GM18868 (cell line): ENCODE measurements around the gene LRRFIP1.
"Not testable (repeated sequence)": the region's sequence is repeated elsewhere in the genome, so short reads cannot be mapped to it uniquely, and the experiment has no call there.

Source experiments
- ATAC-seq: cut with Tn5 transposase; IDR thresholded peaks from one replicate; pipeline ENCODE4 v1.9.1; 2021; ENCODE audit warnings: mild to moderate bottlenecking, moderate library complexity; ENCODE audit not compliant: unreplicated experiment

Gene LRRFIP1

DNA sequence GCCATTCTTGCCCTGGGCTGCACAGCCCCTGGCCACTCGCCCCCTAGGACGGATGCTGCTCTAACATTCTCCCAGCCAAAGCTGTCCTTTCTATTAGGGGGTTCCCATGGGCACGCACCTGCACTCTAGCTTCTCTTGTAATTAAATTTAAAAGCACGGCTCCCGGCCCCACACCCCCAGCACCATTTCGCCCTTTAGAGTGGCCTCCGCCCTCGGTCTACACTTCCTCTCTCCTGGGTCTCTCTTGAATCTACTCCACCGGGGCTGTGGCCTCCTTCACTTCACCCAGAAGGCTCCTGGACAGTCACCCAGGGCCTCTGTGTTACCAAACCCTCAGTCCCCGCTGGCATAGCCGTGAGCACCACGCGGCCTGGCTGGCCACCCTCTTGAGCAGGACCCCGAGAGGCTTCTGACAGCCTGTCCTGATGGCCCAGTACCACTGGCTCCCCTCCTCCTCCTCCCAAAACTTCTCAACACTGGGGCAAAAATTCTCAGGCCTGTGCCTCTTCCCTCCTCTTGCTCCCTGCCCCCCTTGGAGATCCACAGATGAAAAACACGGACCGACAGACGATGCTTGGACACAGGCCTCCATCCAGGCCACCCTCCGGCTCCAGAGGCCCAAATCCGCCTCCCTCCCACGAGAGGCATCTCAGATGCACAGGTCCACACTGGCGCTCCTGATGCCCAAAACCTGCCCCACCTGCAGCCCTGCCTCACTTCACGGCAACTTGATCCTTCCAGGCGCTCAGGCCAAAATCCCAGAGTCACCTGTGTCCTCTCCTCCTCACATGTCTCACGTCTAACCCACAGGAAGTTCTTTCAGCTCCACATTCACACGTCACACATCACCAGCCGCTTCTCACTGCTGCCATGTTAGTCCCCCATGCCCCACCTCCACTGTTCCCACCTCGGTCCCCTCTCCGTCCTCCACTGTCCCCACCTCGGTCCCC is 29.9 kb upstream of the LRRFIP1 start:
- no peak for ATAC-seq

DNA sequence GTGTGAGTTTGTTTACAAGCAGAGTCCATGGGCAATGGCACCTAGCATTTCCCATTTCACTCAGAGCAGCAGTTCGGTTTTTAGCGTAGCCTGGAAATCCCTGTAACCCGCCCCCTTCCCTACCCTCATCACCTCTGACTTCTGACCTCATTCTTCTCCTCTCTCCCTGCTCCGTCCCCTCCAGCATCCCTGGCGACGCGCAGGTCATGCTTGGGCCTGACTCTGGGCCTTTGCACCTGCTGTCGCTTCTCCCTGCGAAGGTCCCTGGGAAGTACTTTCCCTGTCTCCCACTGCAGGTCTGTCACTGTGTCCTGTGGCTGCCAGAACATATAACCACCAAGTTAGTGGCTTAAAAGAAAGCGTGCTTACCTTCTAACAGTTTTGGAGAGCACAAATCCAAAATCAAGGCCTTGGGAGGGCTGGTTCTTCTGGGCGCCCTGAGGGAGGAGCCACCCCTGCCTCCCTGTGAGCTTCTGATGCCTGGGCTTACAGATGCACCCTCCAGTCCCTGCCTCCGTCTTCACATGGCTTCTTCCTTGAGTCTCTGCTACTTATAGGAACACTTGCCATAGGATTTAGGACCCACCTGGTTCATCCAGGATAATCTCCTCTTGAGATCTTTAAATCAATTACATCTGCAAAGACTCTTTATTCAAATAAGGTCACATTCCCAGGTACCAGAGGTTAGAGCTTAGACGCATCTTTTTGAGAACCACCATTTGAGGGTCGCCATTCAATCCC is 28.7 kb upstream of the LRRFIP1 start:
- no peak for ATAC-seq

- no peak for ATAC-seq
Measured at GRCh38 chr2:237599465-237600110, 27.8 kb upstream of the LRRFIP1 start.

DNA sequence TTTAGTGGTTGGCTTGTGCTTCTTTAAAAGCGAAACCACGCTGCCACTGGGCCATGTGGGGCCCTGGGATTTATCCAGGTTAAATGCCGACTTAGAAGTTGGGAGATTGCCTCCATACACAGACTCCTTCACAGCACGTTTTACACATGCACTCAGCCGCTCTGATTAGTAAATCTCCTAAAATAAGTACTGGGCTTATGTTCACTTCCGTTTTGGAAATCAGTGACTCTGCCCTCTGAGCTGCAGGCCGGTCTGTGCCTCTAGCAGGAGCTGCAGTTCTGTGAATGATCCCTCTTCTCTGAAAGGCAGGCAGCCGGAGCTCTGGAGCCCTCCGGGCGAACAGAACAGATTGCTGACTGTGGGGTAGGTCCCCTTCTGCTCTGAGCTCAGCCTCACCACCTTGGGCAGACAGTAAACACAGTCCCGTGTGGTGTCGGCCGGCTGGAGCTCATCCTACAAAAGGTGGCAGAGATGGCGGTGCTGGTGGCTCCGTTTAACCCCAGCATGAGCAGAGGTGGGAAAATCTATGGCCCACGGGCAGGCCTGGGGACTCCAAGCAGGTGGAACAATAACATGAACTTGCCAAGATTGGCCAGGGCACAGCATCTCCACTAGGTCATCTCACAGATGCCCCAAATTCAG is 27.1 kb upstream of the LRRFIP1 start:
- ATAC-seq: no peak

DNA sequence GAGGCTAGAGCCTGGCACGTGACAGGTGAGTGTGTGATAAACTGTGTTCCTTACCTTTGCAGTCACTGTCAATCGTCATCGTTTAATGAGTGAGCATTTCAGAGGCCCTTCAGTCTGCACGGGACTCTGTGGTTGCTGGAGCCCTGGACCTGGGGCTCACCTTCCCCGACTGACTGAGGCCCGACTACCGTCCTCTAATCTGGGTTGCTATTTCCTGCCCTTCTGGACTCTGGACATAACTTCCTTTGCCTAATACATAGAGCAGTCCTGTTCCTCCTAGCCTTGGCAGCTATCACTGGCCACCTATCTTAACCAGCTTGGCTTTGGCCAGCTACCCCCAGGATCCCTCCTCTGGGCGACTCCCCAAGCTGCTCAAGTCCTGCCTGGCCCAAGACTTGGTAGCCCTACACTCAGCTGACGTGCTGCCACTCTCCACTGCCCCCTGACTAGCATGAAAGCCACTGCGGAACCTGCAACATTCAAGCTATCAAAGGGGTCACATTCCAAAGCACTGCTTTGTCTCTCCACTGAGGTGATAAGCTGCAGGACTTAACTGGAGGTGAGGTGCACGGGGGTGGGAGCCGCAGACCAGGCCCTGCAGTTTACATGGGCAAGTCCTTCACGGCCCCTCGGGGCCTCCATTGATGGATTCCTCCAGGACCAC is 25.8 kb upstream of the LRRFIP1 start:
- no peak for ATAC-seq

GRCh38 chr2:237602409-237602808 is 25.0 kb upstream of the LRRFIP1 start:
- no peak for ATAC-seq

- ATAC-seq: no peak
Measured at GRCh38 chr2:237603049-237603717, 24.2 kb upstream of the LRRFIP1 start.

DNA sequence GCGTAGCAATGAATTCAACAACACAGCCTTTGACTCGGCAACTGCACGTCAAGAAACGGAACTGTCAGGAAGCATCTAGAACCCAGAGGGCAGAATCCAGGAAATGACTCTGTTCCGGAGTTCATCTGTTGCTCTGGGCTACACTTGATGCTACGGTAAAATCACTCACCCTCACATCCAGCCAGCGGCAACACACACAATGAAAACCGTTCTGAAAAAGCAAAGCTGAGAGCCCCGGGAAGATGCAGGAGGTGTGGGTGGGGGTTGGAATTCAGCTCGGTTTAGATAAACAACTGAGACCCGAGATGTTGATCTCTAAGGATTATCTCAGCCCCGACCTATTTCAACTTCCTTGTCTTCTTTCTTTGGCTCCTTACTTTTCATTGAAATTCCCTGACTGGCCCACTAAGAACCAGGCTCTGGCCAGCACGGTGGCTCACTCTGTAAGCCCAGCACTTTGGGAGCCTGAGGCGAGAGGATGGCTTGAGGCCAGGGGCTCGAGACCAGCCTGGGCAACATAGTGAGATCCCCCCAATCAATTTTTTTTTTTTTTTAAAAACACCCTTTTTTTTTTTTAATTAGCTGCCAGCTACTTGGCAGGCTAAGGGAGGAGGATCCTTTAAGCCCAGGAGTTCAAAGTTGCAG is 23.5 kb upstream of the LRRFIP1 start:
- peak; percentile 57 for ATAC-seq

DNA sequence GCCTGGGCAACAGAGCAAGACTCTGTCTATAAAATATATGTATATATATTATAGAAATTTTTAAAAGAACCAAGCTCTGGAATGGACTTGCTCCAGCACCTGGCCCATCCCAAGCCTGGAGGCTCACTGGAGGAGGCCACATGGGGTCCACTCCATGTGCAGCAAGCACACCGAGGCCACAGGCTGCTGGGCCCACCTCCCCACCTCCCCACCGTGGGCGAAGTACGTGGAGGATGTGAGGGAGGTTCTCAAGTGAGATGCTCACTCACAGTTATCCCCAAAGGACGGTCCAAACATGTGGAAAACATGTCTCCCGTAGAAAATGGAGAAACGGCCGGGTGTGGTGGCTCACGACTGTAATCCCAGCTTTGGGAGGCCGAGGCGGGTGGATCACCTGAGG is 23.0 kb upstream of the LRRFIP1 start:
- no peak for ATAC-seq

DNA sequence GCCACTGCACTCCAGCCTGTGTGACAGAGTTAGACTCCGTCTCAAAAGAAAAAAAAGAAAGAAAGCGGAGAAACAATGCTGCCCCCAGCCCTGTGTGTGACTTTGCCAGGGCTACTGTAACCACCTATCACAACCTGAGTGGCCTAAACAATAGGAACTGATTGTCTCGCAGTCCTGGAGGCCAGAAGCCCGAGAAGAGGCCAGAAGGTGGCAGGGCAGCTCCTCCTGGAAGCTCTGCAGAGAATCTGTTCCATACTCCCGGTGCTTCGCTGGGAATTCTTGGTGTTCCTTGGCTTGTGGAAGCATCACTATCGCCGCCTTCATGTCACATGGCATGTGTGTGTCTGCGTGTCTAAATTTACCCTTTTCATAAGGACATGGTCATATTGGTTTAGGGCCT is 22.4 kb upstream of the LRRFIP1 start:
- ATAC-seq: no peak

- not testable (repeated sequence) for ATAC-seq
Measured at GRCh38 chr2:237606522-237606921, 20.9 kb upstream of the LRRFIP1 start.

- peak; percentile 50 for ATAC-seq
Measured at GRCh38 chr2:237612527-237613357, 14.6 kb upstream of the LRRFIP1 start.

DNA sequence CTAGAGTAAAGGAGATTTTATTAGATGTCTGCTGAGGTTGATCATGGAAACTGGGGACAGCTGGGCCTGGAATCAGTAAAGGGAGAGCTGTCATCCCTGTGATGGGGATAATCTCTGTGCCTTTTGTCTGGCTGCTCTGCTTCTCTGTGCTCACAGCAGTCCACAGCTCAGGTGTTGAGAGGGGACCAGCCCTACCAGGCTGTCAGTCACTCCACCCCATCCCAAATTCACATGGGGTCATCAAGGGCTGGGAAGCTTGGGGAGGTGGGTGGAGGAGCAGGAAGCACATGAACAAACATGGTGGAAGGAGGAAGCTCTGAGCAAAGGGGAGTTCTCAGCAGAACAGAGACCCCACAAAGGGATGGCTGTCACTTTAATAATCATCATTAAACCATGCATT is 13.7 kb upstream of the LRRFIP1 start:
- ATAC-seq: no peak

GRCh38 chr2:237614151-237614720 is 13.2 kb upstream of the LRRFIP1 start:
- ATAC-seq: no peak

DNA sequence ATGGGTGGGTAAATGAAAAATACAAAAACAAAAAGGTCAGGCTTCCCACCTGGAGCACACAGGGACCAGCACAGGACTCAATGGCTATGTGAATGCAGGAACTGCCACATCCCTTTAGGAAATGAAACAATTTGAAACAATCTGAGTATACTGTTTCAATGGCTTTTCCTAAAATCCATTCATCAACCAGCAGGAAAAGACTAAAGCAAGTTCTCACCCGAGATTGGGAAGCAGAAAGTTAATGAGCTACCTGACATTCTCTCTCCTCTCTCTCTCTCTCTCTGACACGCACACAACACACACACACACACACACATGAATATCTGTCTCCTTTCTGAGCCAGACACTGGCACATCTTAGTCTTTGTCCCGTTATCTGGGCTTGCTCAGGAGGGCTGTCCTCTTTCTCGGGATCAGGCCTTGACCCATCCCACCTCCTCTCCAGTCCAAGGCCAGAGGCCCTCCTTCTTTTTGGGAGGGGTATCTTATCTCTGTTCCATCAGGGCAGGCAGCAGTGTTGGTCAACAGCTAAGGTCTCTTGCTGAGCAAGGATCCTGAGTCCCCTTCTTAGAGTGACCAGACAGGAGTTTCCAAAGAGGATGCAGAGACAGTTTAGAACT is 11.6 kb upstream of the LRRFIP1 start:
- ATAC-seq: no peak

DNA sequence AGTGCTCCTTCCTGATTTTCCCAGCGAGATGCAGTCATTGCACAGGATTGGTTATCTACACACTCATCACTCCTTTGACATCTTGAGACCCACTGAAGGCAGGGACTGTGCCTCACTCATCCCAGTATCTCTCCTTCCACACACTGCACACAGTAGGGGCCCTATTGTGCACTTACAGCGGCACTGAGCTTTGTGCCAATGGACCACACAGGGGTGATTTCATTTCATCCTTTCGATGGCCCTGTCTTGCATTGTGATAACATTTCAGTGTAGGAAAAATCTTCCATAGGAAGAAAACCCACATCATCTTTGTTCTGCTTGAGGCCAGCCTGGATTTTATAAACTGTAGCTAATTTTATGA is 11.0 kb upstream of the LRRFIP1 start:
- ATAC-seq: no peak

DNA sequence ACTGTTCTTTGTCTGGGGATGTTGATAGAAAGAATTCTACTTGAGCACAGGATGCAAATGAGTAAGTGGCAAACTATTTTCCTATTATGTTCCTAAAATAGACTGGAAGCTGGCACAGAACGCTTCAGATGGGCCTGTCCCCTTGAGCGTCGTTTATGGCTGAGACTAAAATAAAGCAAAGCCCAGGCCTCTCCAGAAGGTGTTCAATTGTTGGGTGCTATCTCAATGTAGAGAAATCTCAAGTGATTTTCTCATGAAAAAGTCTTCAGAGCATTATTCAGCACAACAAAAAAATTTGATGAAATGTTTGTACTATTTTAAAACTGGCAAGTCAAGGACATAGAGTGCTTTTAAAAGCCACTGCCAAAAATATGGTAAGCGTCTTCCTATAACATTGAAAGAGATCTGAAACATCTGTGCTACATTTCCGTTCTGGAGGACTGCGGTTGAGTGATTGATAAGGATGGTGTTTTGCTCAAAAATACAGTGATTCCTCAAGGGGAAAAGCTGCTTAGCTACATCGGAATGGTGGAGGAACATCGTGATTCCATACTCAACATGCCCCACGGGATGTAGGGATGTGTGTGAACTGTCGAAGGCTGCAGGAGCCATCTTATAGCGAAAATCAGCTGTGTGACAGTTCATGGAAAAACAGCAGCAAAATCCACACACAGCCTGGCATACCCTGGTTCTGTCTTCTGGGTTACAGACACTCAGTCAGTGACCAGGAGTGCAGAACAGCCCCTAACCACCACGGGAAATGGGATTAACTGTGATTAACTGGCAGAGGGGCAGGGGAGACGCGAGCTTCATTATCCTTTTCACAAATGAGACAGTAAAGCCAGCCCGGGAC is 10.4 kb upstream of the LRRFIP1 start:
- ATAC-seq: no peak
